Endothelial cell (in vitro differentiated cells): Measurements from ENCODE around the gene LRP1B. TPM values are rescaled to one million over a fixed set of nuclear protein-coding genes. Genes with fewer than 3 reads are reported as not detected.
A peak's percentile ranks its signal among the peaks of the same experiment; 100 is the strongest.

ENCODE experiments used
- DNase-seq: peaks from one replicate; pipeline ENCODE4 v3.0.0; 2021; ENCODE audit warnings: low spot score
- H3K27ac Mint-ChIP-seq: one replicate; pipeline ENCODE4 v1.8.0; 2021; ENCODE audit warnings: mixed read lengths, inconsistent platforms; ENCODE audit not compliant: unreplicated experiment
- H3K27me3 Mint-ChIP-seq: one replicate; pipeline ENCODE4 v1.8.0; 2021; ENCODE audit warnings: mild to moderate bottlenecking, moderate library complexity, mixed read lengths, inconsistent platforms; ENCODE audit not compliant: unreplicated experiment
- H3K36me3 Mint-ChIP-seq: one replicate; pipeline ENCODE4 v1.8.0; 2021; ENCODE audit warnings: mild to moderate bottlenecking, low read depth, mixed read lengths, inconsistent platforms; ENCODE audit not compliant: unreplicated experiment
- H3K4me1 Mint-ChIP-seq: one replicate; pipeline ENCODE4 v1.8.0; 2021; ENCODE audit warnings: mild to moderate bottlenecking, mixed read lengths, inconsistent platforms; ENCODE audit not compliant: unreplicated experiment
- H3K4me3 Mint-ChIP-seq: one replicate; pipeline ENCODE4 v1.8.0; 2021; ENCODE audit warnings: mild to moderate bottlenecking, mixed read lengths, inconsistent platforms; ENCODE audit not compliant: unreplicated experiment
- H3K9me3 Mint-ChIP-seq: one replicate; pipeline ENCODE4 v1.8.0; 2021; ENCODE audit warnings: mixed read lengths, inconsistent platforms; ENCODE audit not compliant: unreplicated experiment
- total RNA-seq: library from RNA; stranded (reverse); fragmentation: NEBNext Ultra II Directional; extraction: Animal tissue kit (Norgen Biotek cat#: 25700); gene quantifications from one replicate; pipeline ENCODE4 v1.2.1, GENCODE V29; 2021; ENCODE audit not compliant: unreplicated experiment
- TF ChIP-seq, protein P1 (sequence below): fragments of 200-600 bp; sonication (generic); IDR thresholded peaks from one replicate; pipeline ENCODE4 v1.5.0; 2021; ENCODE audit warnings: antibody characterized with exemption; ENCODE audit not compliant: unreplicated experiment

LRP1B gene
- total RNA-seq, 1 donor from 2014 or later = 1.4 TPM

GRCh38 chr2:140943867-140944266 is 1186.9 kb downstream of the LRP1B start:
- peaks cover 2% of the 10 kb centered on the region for H3K27me3 Mint-ChIP-seq
- no peak overlapping the region for H3K4me3 Mint-ChIP-seq
- no peaks in the 10 kb centered on the region for H3K36me3 Mint-ChIP-seq
- H3K9me3 Mint-ChIP-seq = no peaks in the 10 kb centered on the region
- no peak for DNase-seq
- no peaks in the 10 kb centered on the region for H3K4me1 Mint-ChIP-seq
- H3K27ac Mint-ChIP-seq = no peak overlapping the region
- TF ChIP-seq, protein P1, sequence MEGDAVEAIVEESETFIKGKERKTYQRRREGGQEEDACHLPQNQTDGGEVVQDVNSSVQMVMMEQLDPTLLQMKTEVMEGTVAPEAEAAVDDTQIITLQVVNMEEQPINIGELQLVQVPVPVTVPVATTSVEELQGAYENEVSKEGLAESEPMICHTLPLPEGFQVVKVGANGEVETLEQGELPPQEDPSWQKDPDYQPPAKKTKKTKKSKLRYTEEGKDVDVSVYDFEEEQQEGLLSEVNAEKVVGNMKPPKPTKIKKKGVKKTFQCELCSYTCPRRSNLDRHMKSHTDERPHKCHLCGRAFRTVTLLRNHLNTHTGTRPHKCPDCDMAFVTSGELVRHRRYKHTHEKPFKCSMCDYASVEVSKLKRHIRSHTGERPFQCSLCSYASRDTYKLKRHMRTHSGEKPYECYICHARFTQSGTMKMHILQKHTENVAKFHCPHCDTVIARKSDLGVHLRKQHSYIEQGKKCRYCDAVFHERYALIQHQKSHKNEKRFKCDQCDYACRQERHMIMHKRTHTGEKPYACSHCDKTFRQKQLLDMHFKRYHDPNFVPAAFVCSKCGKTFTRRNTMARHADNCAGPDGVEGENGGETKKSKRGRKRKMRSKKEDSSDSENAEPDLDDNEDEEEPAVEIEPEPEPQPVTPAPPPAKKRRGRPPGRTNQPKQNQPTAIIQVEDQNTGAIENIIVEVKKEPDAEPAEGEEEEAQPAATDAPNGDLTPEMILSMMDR = peak; percentile 42

DNA sequence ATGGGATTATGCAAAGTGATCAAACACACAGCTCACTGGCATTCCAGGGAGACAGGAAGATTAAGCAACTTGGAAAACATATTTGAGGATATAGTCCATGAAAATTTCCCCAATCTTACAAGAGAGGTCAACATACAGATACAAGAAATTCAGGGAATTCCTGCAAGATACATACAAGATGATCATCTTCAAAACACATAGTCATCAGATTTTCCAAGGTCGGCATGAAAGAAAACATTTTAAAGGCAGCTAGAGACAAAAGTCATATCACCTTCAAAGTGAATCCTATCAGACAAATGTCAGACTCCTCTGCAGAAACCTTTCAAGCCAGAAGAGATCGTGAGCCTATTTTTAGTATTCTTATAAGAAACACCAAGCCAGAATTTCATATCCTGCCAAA is 1188.5 kb downstream of the LRP1B start:
- Mint-ChIP-seq H3K27ac (no peak overlapping the region), H3K4me3 (no peak overlapping the region), H3K9me3 (no peaks in the 10 kb centered on the region), H3K4me1 (peaks cover 3% of the 10 kb centered on the region), H3K36me3 (no peaks in the 10 kb centered on the region), H3K27me3 (peaks cover 2% of the 10 kb centered on the region)
- no peak for DNase-seq
- TF ChIP-seq, protein P1 = no peak

DNA sequence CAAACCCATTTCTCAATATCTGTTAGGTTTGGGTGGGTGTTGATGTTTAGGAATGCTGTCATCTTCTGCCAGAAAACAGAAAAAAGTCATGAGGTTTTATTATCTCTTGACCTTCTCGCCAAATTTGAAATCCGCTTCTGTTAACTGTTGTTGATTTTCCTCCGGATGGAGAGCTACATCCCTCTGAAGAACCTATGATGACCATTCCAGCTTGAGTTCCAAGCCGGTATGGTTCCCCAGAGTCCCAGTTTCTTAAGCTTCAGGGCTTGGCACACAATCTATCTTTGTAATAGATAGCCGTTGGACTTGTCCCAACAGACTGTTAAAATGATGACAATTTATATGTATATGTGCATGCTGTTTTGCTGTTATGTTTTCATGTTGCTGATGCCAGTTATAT is 1201.0 kb downstream of the LRP1B start:
- Mint-ChIP-seq H3K4me3 (no peak overlapping the region), H3K9me3 (no peaks in the 10 kb centered on the region), H3K36me3 (no peaks in the 10 kb centered on the region), H3K27me3 (no peaks in the 10 kb centered on the region), H3K27ac (no peak overlapping the region), H3K4me1 (no peaks in the 10 kb centered on the region)
- TF ChIP-seq, protein P1 = no peak
- DNase-seq = no peak

DNA sequence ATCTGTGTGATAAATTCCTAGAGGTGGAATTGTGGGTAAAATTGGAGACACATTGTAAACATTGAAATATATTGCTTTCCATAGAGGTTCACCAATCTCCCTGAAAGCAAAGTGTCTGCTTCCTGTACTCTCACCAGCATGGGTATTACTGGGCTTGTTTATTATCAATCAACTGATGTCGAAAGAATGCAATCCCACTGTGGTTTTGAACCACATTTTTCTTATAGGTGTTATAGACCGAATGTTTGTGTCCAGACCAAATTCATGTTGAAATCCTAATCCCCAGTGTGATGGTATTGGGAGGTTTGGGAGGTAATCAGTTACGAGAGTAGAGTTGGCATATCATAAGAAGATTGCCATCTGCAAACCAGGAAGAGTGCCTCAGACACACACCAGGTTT is 1212.4 kb downstream of the LRP1B start:
- no peaks in the 10 kb centered on the region for H3K36me3 Mint-ChIP-seq
- DNase-seq = no peak
- TF ChIP-seq, protein P1 = no peak
- H3K4me1 Mint-ChIP-seq = no peaks in the 10 kb centered on the region
- H3K4me3 Mint-ChIP-seq = no peak overlapping the region
- H3K27ac Mint-ChIP-seq = no peak overlapping the region
- H3K9me3 Mint-ChIP-seq = no peaks in the 10 kb centered on the region
- H3K27me3 Mint-ChIP-seq = no peaks in the 10 kb centered on the region

DNA sequence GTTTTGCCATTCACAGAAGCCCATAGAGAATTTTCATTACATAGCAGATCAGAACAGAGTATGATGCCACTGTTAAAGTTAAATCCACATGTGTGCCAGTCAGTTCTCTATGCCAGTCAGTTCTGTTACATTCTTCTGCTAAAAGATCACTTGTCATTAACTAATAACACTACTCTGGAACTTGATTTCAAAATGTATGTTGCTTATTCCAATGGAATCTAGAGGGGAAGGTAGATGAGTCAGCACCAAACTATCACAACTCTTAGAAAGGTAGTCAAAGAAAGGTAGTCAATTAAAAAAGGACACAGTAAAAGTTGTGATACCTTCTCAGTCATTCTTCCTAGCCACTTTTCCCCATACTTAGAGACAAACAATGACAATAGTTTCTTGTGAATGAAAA is 1214.4 kb downstream of the LRP1B start:
- TF ChIP-seq, protein P1 = no peak
- H3K27ac Mint-ChIP-seq = no peak overlapping the region
- no peak overlapping the region for H3K4me3 Mint-ChIP-seq
- DNase-seq = no peak
- no peaks in the 10 kb centered on the region for H3K4me1 Mint-ChIP-seq
- H3K27me3 Mint-ChIP-seq = no peaks in the 10 kb centered on the region
- no peaks in the 10 kb centered on the region for H3K9me3 Mint-ChIP-seq
- no peaks in the 10 kb centered on the region for H3K36me3 Mint-ChIP-seq
